ENCODE data around the gene BCDIN3D.

The BCDIN3D gene

GRCh38 chr12:49819786-49820185 is 23.1 kb downstream of the BCDIN3D start:
- DNase-seq (ENCODE audit: low spot score): no peak

- DNase-seq (ENCODE audit: low spot score): no peak
Measured at GRCh38 chr12:49818241-49818895, 24.5 kb downstream of the BCDIN3D start.

- no peak for DNase-seq (ENCODE audit: low spot score)
Measured at GRCh38 chr12:49813131-49813530, 29.8 kb downstream of the BCDIN3D start.

- DNase-seq (ENCODE audit: low spot score): no peak
Measured at GRCh38 chr12:49811961-49812401, 30.9 kb downstream of the BCDIN3D start.

GRCh38 chr12:49811136-49811535 is 31.8 kb downstream of the BCDIN3D start:
- peak; percentile 15 for DNase-seq (ENCODE audit: low spot score)

- DNase-seq (ENCODE audit: low spot score): peak; percentile 41
Measured at GRCh38 chr12:49809906-49810389, 33.0 kb downstream of the BCDIN3D start.

GRCh38 chr12:49809381-49809905 is 33.5 kb downstream of the BCDIN3D start:
- peak; percentile 14 for DNase-seq (ENCODE audit: low spot score)

- peak; percentile 82 for DNase-seq (ENCODE audit: low spot score)
Measured at GRCh38 chr12:49808686-49809380, 34.1 kb downstream of the BCDIN3D start.

- no peak for DNase-seq (ENCODE audit: low spot score)
Measured at GRCh38 chr12:49807991-49808580, 34.8 kb downstream of the BCDIN3D start.

GRCh38 chr12:49806877-49807276 is 36.0 kb downstream of the BCDIN3D start:
- no peak for DNase-seq (ENCODE audit: low spot score)

GRCh38 chr12:49806321-49806813 is 36.5 kb downstream of the BCDIN3D start:
- no peak for DNase-seq (ENCODE audit: low spot score)

- no peak for DNase-seq (ENCODE audit: low spot score)
Measured at GRCh38 chr12:49805409-49805808, 37.5 kb downstream of the BCDIN3D start.

- no peak for DNase-seq (ENCODE audit: low spot score)
Measured at GRCh38 chr12:49804821-49805220, 38.1 kb downstream of the BCDIN3D start.

GRCh38 chr12:49803693-49804450 is 39.0 kb downstream of the BCDIN3D start:
- DNase-seq (ENCODE audit: low spot score): no peak

GRCh38 chr12:49801141-49802063 is 41.5 kb downstream of the BCDIN3D start:
- DNase-seq (ENCODE audit: low spot score): no peak

- DNase-seq (ENCODE audit: low spot score): no peak
Measured at GRCh38 chr12:49800421-49801140, 42.3 kb downstream of the BCDIN3D start.

- no peak for DNase-seq (ENCODE audit: low spot score)
Measured at GRCh38 chr12:49798934-49799333, 44.0 kb downstream of the BCDIN3D start.

GRCh38 chr12:49798248-49798647 is 44.7 kb downstream of the BCDIN3D start:
- DNase-seq (ENCODE audit: low spot score): no peak

GRCh38 chr12:49797449-49797776 is 45.5 kb downstream of the BCDIN3D start:
- DNase-seq (ENCODE audit: low spot score): no peak

Measured in pons (tissue), 1 donor.